Adrenal gland (tissue), 12 donors: Measurements from ENCODE around the gene CAPRIN2. TPM values are rescaled to one million over a fixed set of nuclear protein-coding genes. Genes with fewer than 3 reads are reported as not detected.

Experiments
- DNase-seq, 7 donors: peaks; one replicate each; pipeline ENCODE4 v3.0.0-alpha.2; 2019 to 2020
- H3K27ac ChIP-seq, 5 donors: fragments of 200-600 bp; sonication (generic) in 4 of 5; 1 replicate in 3 of 5; 2 replicates in 2 of 5; pipeline versions ENCODE4 v1.5.1 to v1.8.0; 2016 to 2020; ENCODE audit warnings: mild to moderate bottlenecking in 1 of 5
- H3K27me3 ChIP-seq: fragments of 200-600 bp; 2 replicates; pipeline ENCODE4 v1.8.0; 2021
- H3K36me3 ChIP-seq, 2 donors: fragments of 200-600 bp; replicated peaks in 1 of 2; 1 replicate in 1 of 2; 2 replicates in 1 of 2; pipeline versions ENCODE4 v1.5.1 to v1.8.0; 2018 to 2022
- H3K4me1 ChIP-seq, 2 donors: fragments of 200-600 bp; replicated peaks in 1 of 2; 1 replicate in 1 of 2; 2 replicates in 1 of 2; pipeline versions ENCODE4 v1.5.1 to v1.8.0; 2018 to 2021
- H3K4me3 ChIP-seq, 4 donors: fragments of 200-600 bp; sonication (generic) in 3 of 4; one replicate each; pipeline ENCODE4 v1.5.1; 2016 to 2018
- H3K9me3 ChIP-seq, 3 donors: fragments of 200-600 bp; sonication (generic) in 1 of 3; replicated peaks in 1 of 3; 1 replicate in 2 of 3; 2 replicates in 1 of 3; pipeline versions ENCODE4 v1.5.1 to v1.8.0; 2016 to 2021
- POLR2A ChIP-seq, 2 donors: fragments of 450-650 bp; IDR thresholded peaks; one replicate each; pipeline ENCODE4 v1.6.1; 2017; ENCODE audit warnings: antibody characterized with exemption in 2 of 2, mild to moderate bottlenecking in 2 of 2, moderate library complexity in 1 of 2
- WGBS, 4 donors: extraction: QIAGEN DNeasy Blood & Tissue Kit in 2 of 4; methylation state at CpG; one replicate each; pipeline versions ENCODE4 v1.1.5 to v1.1.7; 2013 to 2017; 5-methylcytosine and 5-hydroxymethylcytosine counted together
- intact Hi-C, 2 donors: fragments of 100-400 bp; cut with DNase I; formaldehyde crosslinking; loops; one replicate each; pipeline versions ENCODE4 v1.14.1 to v1.15.0; 2022 to 2023
- polyA plus RNA-seq, 3 donors: library from polyadenylated mRNA; stranded (reverse); fragments of 200-250 nt in 2 of 3; fragments of 350-450 nt in 1 of 3; fragmentation: Illumina TruSeq in 1 of 3; extraction: RNeasy Lipid Tissue Mini Kit (QIAGEN cat#74804) in 1 of 3; gene quantifications; one replicate each; pipeline ENCODE4 v1.2.3, GENCODE V29; 2013 to 2014
- total RNA-seq, 9 donors: library from RNA; depleted of rRNA in 4 of 9; stranded (reverse); fragments of >200 nt in 4 of 9; fragments of 120-200 nt in 1 of 9; fragmentation: NEBNext Ultra II Directional in 1 of 9; extraction: Animal tissue kit (Norgen Biotek cat#: 25700) in 1 of 9; gene quantifications; one replicate each; pipeline versions ENCODE4 v1.1.0 to v1.2.4, GENCODE V29; 2013 to 2023
- TF ChIP-seq, protein P1 (sequence below), 6 experiments: fragments of 450-650 bp in 4 of 6; fragments of 200-600 bp in 2 of 6; sonication (generic) in 1 of 6; IDR thresholded peaks; 1 replicate in 5 of 6; 2 replicates in 1 of 6; pipeline versions ENCODE4 v1.5.1 to v1.8.0; 2016 to 2021; ENCODE audit warnings: antibody characterized with exemption in 6 of 6, mild to moderate bottlenecking in 2 of 6, moderate library complexity in 1 of 6
- donor health status: healthy with polysubstance abuse.
- donor health status: Bipolar disorder and iron deficiency.
- donor health status: DM: yes; HTN: yes; CAD: no.
- donor health status: DM: no; HTN: no; CAD: no.
- donor health status: DM: no; HTN: no; CAD: no.
- donor health status: DM: yes; HTN: yes; CAD: no.

CAPRIN2 gene
- total and polyA plus RNA-seq, 12 donors, result 12.1 to 40.4 (median 26.2) TPM

DNA sequence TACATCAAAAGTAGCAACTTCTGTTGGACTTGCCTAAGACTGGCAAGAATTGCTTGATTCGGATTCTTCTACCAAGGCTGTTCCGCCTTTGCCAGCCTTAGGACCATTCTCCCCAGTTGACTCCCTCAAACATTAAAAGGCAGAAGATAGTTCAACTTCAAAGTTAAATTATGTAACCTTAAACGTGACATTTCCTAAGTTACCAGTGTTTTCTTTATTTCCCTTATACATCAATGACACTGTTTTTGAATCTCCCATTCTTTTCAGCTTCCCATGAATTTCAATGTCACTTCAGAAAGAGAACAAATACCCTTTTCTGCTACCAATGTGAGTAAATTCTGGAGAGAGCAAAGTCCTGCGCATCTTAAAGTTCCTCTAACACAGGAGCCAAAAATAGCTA is 25.2 kb downstream of the CAPRIN2 start:
- no peak for DNase-seq
- TF ChIP-seq, protein P1, sequence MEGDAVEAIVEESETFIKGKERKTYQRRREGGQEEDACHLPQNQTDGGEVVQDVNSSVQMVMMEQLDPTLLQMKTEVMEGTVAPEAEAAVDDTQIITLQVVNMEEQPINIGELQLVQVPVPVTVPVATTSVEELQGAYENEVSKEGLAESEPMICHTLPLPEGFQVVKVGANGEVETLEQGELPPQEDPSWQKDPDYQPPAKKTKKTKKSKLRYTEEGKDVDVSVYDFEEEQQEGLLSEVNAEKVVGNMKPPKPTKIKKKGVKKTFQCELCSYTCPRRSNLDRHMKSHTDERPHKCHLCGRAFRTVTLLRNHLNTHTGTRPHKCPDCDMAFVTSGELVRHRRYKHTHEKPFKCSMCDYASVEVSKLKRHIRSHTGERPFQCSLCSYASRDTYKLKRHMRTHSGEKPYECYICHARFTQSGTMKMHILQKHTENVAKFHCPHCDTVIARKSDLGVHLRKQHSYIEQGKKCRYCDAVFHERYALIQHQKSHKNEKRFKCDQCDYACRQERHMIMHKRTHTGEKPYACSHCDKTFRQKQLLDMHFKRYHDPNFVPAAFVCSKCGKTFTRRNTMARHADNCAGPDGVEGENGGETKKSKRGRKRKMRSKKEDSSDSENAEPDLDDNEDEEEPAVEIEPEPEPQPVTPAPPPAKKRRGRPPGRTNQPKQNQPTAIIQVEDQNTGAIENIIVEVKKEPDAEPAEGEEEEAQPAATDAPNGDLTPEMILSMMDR (IDR thresholded peaks at IDR 0.05), result no peak
- TF ChIP-seq POLR2A (IDR thresholded peaks at IDR 0.05), result no peak
- Histone ChIP-seq H3K27me3 (no peaks in the 10 kb centered on the region), H3K4me3 (no peak overlapping the region), H3K9me3 (no peaks in the 10 kb centered on the region), H3K27ac (no peak overlapping the region), H3K36me3 (peaks cover 0 to 8% of the 10 kb centered on the region in 2 donors), H3K4me1 (peaks cover 5 to 13% of the 10 kb centered on the region in 2 donors)
- intact Hi-C loops, result no loop called here
- WGBS, 4 donors, result 91 to 94% (median 93%) methylated on average over 4 of the region's 4 CpGs

DNA sequence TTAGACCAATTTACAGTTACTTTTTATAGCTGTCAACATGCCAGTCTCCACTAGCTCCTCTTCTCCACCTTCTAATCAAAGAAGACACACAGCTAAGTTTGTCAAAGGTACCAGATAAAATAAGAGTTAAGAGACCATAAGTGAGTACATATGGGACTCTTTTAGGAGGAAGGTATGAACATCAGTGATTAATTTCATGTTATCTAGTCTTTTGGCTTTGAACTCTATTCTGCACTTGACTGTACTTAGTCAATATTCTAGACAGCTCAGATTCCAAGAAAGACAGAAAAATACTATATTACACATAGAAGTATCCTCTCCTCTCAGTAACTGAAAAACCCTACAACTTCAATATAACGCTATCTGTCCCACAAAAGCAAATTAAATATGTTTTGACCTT is 28.1 kb downstream of the CAPRIN2 start:
- TF ChIP-seq POLR2A (IDR thresholded peaks at IDR 0.05), result no peak
- TF ChIP-seq, protein P1 (IDR thresholded peaks at IDR 0.05), result no peak
- H3K36me3 ChIP-seq, result peaks cover 0 to 8% of the 10 kb centered on the region in 2 donors
- intact Hi-C loops, result no loop called here
- peaks cover 5 to 13% of the 10 kb centered on the region in 2 donors for H3K4me1 ChIP-seq
- H3K27me3 ChIP-seq, result no peaks in the 10 kb centered on the region
- H3K27ac ChIP-seq, result no peak overlapping the region
- no peaks in the 10 kb centered on the region for H3K9me3 ChIP-seq
- no peak overlapping the region for H3K4me3 ChIP-seq
- WGBS, 4 donors, result 90 to 96% (median 91%) methylated on average over 1 of the region's 1 CpG
- no peak for DNase-seq

DNA sequence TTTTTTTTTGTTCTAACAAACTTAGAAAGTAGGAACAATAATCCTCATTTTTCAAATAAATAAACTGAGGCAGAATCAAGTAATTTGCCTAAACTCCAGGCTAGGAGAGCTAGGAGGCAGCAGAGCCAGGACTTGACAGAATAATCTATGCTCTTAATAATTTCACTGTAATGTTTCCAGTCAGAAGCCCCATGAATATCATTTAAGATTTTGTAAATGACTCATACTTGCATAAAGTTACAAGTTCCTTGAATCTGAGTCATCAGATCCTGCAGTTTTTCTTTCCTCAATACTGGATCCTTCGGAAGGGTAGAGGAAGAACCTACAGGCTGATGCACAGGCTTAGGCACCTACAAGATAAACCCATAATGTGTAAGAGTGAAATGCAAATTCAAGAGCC is 29.0 kb downstream of the CAPRIN2 start:
- Histone ChIP-seq H3K27me3 (no peaks in the 10 kb centered on the region), H3K9me3 (no peaks in the 10 kb centered on the region), H3K27ac (no peak overlapping the region), H3K4me3 (no peak overlapping the region), H3K4me1 (peaks cover 5 to 13% of the 10 kb centered on the region in 2 donors), H3K36me3 (peaks cover 0 to 8% of the 10 kb centered on the region in 2 donors)
- WGBS, 4 donors, result 28 to 46% (median 32%) methylated on average over 1 of the region's 1 CpG
- DNase-seq, result peak in 1 of 7 donors; percentile 7
- intact Hi-C loops, result no loop called here
- no peak for TF ChIP-seq POLR2A (IDR thresholded peaks at IDR 0.05)
- TF ChIP-seq, protein P1 (IDR thresholded peaks at IDR 0.05), result no peak

DNA sequence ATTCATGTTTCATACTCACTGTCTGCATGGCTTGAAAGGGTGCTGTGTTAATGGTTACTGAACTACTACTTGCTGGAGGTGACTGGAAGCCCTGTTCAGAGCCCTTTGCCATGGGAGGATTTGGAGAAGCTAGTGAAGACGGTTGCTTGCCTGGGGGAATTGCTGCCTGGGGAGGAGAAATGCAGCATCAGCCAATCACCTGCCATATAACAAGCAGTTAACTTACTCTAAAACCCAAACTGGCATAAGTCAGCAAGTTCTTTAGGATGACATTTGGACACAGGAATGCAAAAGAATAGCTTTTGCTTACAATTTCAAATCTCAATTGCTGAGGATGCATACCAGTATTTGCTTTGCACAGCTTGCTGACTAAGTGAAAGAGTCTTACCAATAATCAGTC is 35.7 kb downstream of the CAPRIN2 start:
- intact Hi-C loops, result no loop called here

More for the DNA sequence above, 35.7 kb downstream of the CAPRIN2 start:
- Histone ChIP-seq H3K27me3 (no peaks in the 10 kb centered on the region), H3K9me3 (no peaks in the 10 kb centered on the region), H3K27ac (no peak overlapping the region), H3K36me3 (peaks cover 0 to 29% of the 10 kb centered on the region in 2 donors), H3K4me1 (no peaks in the 10 kb centered on the region), H3K4me3 (no peak overlapping the region)
- TF ChIP-seq, protein P1 (IDR thresholded peaks at IDR 0.05), result no peak
- DNase-seq, result no peak
- WGBS, 4 donors, result 77 to 85% (median 79%) methylated on average over 1 of the region's 1 CpG
